SK-N-SH treated with all-trans-retinoic acid at 6 μM for 48 hours (cell line): ENCODE results near the gene PLPP1.

Source experiments
- ATAC-seq: fragments of 200-7000 bp; cut with Tn5 transposase; 3 replicates; pipeline ENCODE4 v1.9.1; 2020; ENCODE audit warnings: mild to moderate bottlenecking, moderate library complexity
- BACH2 ChIP-seq: fragments of 250-450 bp; sonication (Bioruptor Pico); IDR thresholded peaks from 2 replicates; pipeline ENCODE4 v1.9.0; 2021; ENCODE audit warnings: mild to moderate bottlenecking, borderline replicate concordance
- CSDC2 ChIP-seq: fragments of 250-450 bp; sonication (Bioruptor Pico); IDR thresholded peaks from 2 replicates; pipeline ENCODE4 v1.5.0; 2020; ENCODE audit warnings: mild to moderate bottlenecking, moderate library complexity
- ESRRG ChIP-seq: fragments of 250-450 bp; sonication (Bioruptor Pico); IDR thresholded peaks from 2 replicates; pipeline ENCODE4 v1.6.1; 2021; ENCODE audit warnings: mild to moderate bottlenecking
- ISL1 ChIP-seq: fragments of 250-450 bp; sonication (Bioruptor Pico); IDR thresholded peaks from 2 replicates; pipeline ENCODE4 v2.1.2; 2022; ENCODE audit warnings: mild to moderate bottlenecking, moderate library complexity
- OSR1 ChIP-seq: fragments of 250-450 bp; sonication (Bioruptor Pico); IDR thresholded peaks from 2 replicates; pipeline ENCODE4 v1.8.0; 2022; ENCODE audit warnings: moderate library complexity, mild to moderate bottlenecking, inconsistent platforms
- PPARA ChIP-seq: fragments of 250-450 bp; sonication (Bioruptor Pico); IDR thresholded peaks from 2 replicates; pipeline ENCODE4 v1.5.0; 2020; ENCODE audit warnings: mild to moderate bottlenecking, borderline replicate concordance
- RARB ChIP-seq: fragments of 250-450 bp; sonication (Bioruptor Pico); IDR thresholded peaks from 2 replicates; pipeline ENCODE4 v1.8.0; 2021; ENCODE audit warnings: mild to moderate bottlenecking, moderate library complexity
- SNAI2 ChIP-seq: fragments of 250-450 bp; sonication (Bioruptor Pico); IDR thresholded peaks from 2 replicates; pipeline ENCODE4 v1.5.0; 2020; ENCODE audit warnings: mild to moderate bottlenecking, moderate library complexity
- TCF4 ChIP-seq: fragments of 250-450 bp; sonication (Bioruptor Pico); IDR thresholded peaks from 2 replicates; pipeline ENCODE4 v1.8.0; 2021; ENCODE audit warnings: mild to moderate bottlenecking, moderate library complexity, borderline replicate concordance
- TOX ChIP-seq: fragments of 250-450 bp; sonication (Bioruptor Pico); IDR thresholded peaks from 2 replicates; pipeline ENCODE4 v1.8.0; 2021; ENCODE audit warnings: mild to moderate bottlenecking, moderate library complexity, borderline replicate concordance
- ZC3H10 ChIP-seq: fragments of 250-450 bp; sonication (Bioruptor Pico); IDR thresholded peaks from 2 replicates; pipeline ENCODE4 v1.5.1; 2021; ENCODE audit warnings: mild to moderate bottlenecking, moderate library complexity
- ZFP3 ChIP-seq: fragments of 250-450 bp; sonication (Bioruptor Pico); IDR thresholded peaks from 2 replicates; pipeline ENCODE4 v1.5.0; 2020; ENCODE audit warnings: mild to moderate bottlenecking, moderate library complexity
- ZNF565 ChIP-seq: fragments of 450-650 bp; formaldehyde crosslinking; conservative IDR thresholded peaks from 2 replicates; pipeline ENCODE4 v1.5.0; 2020; ENCODE audit warnings: low read depth, mild to moderate bottlenecking, moderate library complexity
- ZNF70 ChIP-seq: fragments of 450-650 bp; formaldehyde crosslinking; IDR thresholded peaks from 2 replicates; pipeline ENCODE4 v1.5.0; 2020; ENCODE audit warnings: mild to moderate bottlenecking, moderate library complexity
- ZNF8 ChIP-seq: fragments of 450-650 bp; formaldehyde crosslinking; IDR thresholded peaks from 2 replicates; pipeline ENCODE4 v1.5.0; 2020; ENCODE audit warnings: mild to moderate bottlenecking, moderate library complexity
- TF ChIP-seq, protein P1 (sequence below): fragments of 250-450 bp; sonication (Bioruptor Pico); IDR thresholded peaks from 2 replicates; pipeline ENCODE4 v1.8.0; 2020; ENCODE audit warnings: mild to moderate bottlenecking, moderate library complexity, borderline replicate concordance
- TF ChIP-seq, protein P2 (sequence below): fragments of 250-450 bp; sonication (Bioruptor Pico); IDR thresholded peaks from 2 replicates; pipeline ENCODE4 v1.5.0; 2020; ENCODE audit warnings: mild to moderate bottlenecking, moderate library complexity
- TF ChIP-seq, protein P3 (sequence below): fragments of 250-450 bp; sonication (Bioruptor Pico); IDR thresholded peaks from 2 replicates; pipeline ENCODE4 v1.8.0; 2021; ENCODE audit warnings: low read depth, mild to moderate bottlenecking, moderate library complexity, borderline replicate concordance

Gene PLPP1

DNA sequence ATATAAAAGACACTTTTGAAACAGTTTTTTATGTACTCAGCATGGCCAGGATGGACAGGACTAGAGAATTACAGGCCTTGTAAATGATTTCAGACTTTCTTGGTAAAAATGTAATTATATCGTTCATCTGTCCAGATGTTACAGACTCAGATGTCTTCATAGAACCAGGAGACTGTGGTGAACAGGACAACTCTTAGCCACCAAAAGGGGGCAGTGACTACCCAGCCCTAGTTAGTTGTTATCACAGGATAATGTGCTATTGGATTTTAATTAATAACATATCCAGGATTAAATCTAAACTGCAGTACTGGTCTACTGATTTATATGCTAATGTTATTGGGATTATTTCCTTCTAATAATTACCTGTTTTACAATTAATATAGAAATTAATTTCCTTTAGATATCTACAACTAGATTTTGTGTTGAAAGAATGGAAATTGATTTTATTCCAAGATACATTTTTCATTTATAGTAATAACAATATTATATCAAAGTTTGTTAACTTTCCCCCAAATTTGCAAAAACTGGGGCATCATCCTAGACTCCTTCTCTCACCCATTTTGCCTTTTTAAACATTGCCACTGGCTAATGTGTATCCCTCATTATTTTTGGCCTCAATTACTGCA is 127.6 kb downstream of the PLPP1 start:
- TF ChIP-seq ESRRG (CRISPR knock-in tag), result no peak
- TF ChIP-seq CSDC2 (CRISPR knock-in tag), result no peak
- TF ChIP-seq SNAI2 (CRISPR knock-in tag), result no peak
- TF ChIP-seq RARB (CRISPR knock-in tag), result no peak
- no peak for TF ChIP-seq ZNF565 (CRISPR knock-in tag)
- TF ChIP-seq TCF4, result no peak
- no peak for TF ChIP-seq ZNF70
- no peak for TF ChIP-seq ZC3H10 (CRISPR knock-in tag)
- no peak for TF ChIP-seq PPARA (CRISPR knock-in tag)
- TF ChIP-seq, protein P1, sequence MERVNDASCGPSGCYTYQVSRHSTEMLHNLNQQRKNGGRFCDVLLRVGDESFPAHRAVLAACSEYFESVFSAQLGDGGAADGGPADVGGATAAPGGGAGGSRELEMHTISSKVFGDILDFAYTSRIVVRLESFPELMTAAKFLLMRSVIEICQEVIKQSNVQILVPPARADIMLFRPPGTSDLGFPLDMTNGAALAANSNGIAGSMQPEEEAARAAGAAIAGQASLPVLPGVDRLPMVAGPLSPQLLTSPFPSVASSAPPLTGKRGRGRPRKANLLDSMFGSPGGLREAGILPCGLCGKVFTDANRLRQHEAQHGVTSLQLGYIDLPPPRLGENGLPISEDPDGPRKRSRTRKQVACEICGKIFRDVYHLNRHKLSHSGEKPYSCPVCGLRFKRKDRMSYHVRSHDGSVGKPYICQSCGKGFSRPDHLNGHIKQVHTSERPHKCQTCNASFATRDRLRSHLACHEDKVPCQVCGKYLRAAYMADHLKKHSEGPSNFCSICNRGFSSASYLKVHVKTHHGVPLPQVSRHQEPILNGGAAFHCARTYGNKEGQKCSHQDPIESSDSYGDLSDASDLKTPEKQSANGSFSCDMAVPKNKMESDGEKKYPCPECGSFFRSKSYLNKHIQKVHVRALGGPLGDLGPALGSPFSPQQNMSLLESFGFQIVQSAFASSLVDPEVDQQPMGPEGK (CRISPR knock-in tag), result no peak
- TF ChIP-seq ZNF8, result no peak
- TF ChIP-seq, protein P2, sequence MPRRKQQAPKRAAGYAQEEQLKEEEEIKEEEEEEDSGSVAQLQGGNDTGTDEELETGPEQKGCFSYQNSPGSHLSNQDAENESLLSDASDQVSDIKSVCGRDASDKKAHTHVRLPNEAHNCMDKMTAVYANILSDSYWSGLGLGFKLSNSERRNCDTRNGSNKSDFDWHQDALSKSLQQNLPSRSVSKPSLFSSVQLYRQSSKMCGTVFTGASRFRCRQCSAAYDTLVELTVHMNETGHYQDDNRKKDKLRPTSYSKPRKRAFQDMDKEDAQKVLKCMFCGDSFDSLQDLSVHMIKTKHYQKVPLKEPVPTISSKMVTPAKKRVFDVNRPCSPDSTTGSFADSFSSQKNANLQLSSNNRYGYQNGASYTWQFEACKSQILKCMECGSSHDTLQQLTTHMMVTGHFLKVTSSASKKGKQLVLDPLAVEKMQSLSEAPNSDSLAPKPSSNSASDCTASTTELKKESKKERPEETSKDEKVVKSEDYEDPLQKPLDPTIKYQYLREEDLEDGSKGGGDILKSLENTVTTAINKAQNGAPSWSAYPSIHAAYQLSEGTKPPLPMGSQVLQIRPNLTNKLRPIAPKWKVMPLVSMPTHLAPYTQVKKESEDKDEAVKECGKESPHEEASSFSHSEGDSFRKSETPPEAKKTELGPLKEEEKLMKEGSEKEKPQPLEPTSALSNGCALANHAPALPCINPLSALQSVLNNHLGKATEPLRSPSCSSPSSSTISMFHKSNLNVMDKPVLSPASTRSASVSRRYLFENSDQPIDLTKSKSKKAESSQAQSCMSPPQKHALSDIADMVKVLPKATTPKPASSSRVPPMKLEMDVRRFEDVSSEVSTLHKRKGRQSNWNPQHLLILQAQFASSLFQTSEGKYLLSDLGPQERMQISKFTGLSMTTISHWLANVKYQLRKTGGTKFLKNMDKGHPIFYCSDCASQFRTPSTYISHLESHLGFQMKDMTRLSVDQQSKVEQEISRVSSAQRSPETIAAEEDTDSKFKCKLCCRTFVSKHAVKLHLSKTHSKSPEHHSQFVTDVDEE (CRISPR knock-in tag), result no peak
- TF ChIP-seq, protein P3, sequence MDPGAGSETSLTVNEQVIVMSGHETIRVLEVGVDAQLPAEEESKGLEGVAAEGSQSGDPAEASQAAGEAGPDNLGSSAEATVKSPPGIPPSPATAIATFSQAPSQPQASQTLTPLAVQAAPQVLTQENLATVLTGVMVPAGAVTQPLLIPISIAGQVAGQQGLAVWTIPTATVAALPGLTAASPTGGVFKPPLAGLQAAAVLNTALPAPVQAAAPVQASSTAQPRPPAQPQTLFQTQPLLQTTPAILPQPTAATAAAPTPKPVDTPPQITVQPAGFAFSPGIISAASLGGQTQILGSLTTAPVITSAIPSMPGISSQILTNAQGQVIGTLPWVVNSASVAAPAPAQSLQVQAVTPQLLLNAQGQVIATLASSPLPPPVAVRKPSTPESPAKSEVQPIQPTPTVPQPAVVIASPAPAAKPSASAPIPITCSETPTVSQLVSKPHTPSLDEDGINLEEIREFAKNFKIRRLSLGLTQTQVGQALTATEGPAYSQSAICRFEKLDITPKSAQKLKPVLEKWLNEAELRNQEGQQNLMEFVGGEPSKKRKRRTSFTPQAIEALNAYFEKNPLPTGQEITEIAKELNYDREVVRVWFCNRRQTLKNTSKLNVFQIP (CRISPR knock-in tag), result no peak
- no peak for TF ChIP-seq BACH2 (CRISPR knock-in tag)
- TF ChIP-seq ZFP3 (CRISPR knock-in tag), result no peak
- TF ChIP-seq TOX (CRISPR knock-in tag), result no peak
- TF ChIP-seq OSR1 (CRISPR knock-in tag), result no peak
- no peak for TF ChIP-seq ISL1 (CRISPR knock-in tag)
- TF ChIP-seq, all 23 proteins: peak for 0
- peak; percentile 92 for ATAC-seq

DNA sequence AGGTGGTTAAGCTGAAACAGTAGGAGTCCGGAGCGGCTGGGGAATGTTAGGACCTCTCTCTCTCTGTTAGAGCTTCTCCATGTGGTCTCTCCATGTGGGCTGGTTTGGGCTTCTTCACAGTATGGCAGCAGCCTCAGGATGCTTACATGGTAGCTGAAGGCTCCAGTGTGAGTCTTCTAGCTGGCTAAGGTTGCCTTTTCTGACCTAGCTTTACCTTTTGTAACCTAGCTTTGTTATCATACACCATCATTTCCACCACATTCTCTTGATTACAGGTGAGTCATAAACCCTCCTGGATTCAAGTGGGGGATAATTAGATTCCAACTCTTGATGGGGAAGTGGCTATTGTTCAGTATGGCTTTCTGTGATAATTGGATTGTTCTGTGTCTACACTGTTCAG is 128.5 kb downstream of the PLPP1 start:
- ATAC-seq, result no peak
- TF ChIP-seq, protein P3 (CRISPR knock-in tag), result no peak
- TF ChIP-seq, protein P1 (CRISPR knock-in tag), result no peak
- TF ChIP-seq TOX (CRISPR knock-in tag), result no peak
- TF ChIP-seq, protein P2 (CRISPR knock-in tag), result no peak
- no peak for TF ChIP-seq ISL1 (CRISPR knock-in tag)
